MM.1S (cell line): ENCODE data around the gene COL18A1.

ENCODE experiments used
- CTCF ChIP-seq: fragments of 300-600 bp; sonication (generic); IDR thresholded peaks from 2 replicates; pipeline ENCODE4 v1.5.1; 2016; ENCODE audit warnings: antibody characterized with exemption, low read length, mixed read lengths
- EZH2 ChIP-seq: fragments of 300-600 bp; sonication (generic); optimal IDR thresholded peaks from 2 replicates; pipeline ENCODE3; 2017; ENCODE audit warnings: low read depth, mild to moderate bottlenecking, antibody characterized with exemption, low read length, mixed read lengths
- EZH2phosphoT487 ChIP-seq: fragments of 300-600 bp; sonication (generic); IDR thresholded peaks from 2 replicates; pipeline ENCODE4 v1.6.1; 2018; ENCODE audit warnings: antibody characterized with exemption, low read length

- TF ChIP-seq EZH2phosphoT487 (no peak), CTCF (no peak), EZH2 (no peak)
Measured at GRCh38 chr21:45415943-45416611, 11.1 kb downstream of the COL18A1 start.
